ENCODE measurements around the gene HRC.
A peak's percentile ranks its signal among the peaks of the same experiment; 100 is the strongest.

Gene HRC

GRCh38 chr19:49119411-49120324 lies 35.5 kb downstream of the HRC start, which contains the start of gene PPFIA3:
Gene PPFIA3, plus strand, starts transcription at chr19:49119544. Its CDS starts 8,330 bp downstream, at chr19:49127874.
- in situ Hi-C loops (cut with MboI; ENCODE audit: low sequenced_read_pairs, unreplicated experiment) = no loop called here
- no peak for DNase-seq (ENCODE audit: low spot score)
- TF ChIP-seq CTCF (IDR thresholded peaks at IDR 0.05; ENCODE audit: borderline replicate concordance, control extremely low read depth, extremely low read depth, insufficient read depth, missing control alignments) = no peak

- in situ Hi-C loops (cut with MboI; ENCODE audit: low sequenced_read_pairs, unreplicated experiment) = no loop called here
- TF ChIP-seq CTCF (IDR thresholded peaks at IDR 0.05; ENCODE audit: borderline replicate concordance, control extremely low read depth, extremely low read depth, insufficient read depth, missing control alignments) = no peak
- peak; percentile 99 for DNase-seq (ENCODE audit: low spot score)
Measured at GRCh38 chr19:49118565-49119410, 36.4 kb downstream of the HRC start, which contains the start of gene C19orf73. Gene C19orf73, minus strand, starts transcription at chr19:49119143. Its CDS starts 121 bp downstream, at chr19:49119022.

GRCh38 chr19:49117677-49118564 lies 37.3 kb downstream of the HRC start:
- in situ Hi-C loops (cut with MboI; ENCODE audit: low sequenced_read_pairs, unreplicated experiment) = no loop called here
- TF ChIP-seq CTCF (IDR thresholded peaks at IDR 0.05; ENCODE audit: borderline replicate concordance, control extremely low read depth, extremely low read depth, insufficient read depth, missing control alignments) = no peak
- no peak for DNase-seq (ENCODE audit: low spot score)

- DNase-seq (ENCODE audit: low spot score) = no peak
- in situ Hi-C loops (cut with MboI; ENCODE audit: low sequenced_read_pairs, unreplicated experiment) = no loop called here
- TF ChIP-seq CTCF (IDR thresholded peaks at IDR 0.05; ENCODE audit: borderline replicate concordance, control extremely low read depth, extremely low read depth, insufficient read depth, missing control alignments) = no peak
Measured at GRCh38 chr19:49116544-49116943, 38.7 kb downstream of the HRC start.

GRCh38 chr19:49114630-49115363 lies 40.4 kb downstream of the HRC start:
- TF ChIP-seq CTCF (IDR thresholded peaks at IDR 0.05; ENCODE audit: borderline replicate concordance, control extremely low read depth, extremely low read depth, insufficient read depth, missing control alignments) = no peak
- no peak for DNase-seq (ENCODE audit: low spot score)
- in situ Hi-C loops (cut with MboI; ENCODE audit: low sequenced_read_pairs, unreplicated experiment) = no loop called here

Measured in GM13976 (cell line).